ENCODE results near the gene HCST.

Gene HCST

DNA sequence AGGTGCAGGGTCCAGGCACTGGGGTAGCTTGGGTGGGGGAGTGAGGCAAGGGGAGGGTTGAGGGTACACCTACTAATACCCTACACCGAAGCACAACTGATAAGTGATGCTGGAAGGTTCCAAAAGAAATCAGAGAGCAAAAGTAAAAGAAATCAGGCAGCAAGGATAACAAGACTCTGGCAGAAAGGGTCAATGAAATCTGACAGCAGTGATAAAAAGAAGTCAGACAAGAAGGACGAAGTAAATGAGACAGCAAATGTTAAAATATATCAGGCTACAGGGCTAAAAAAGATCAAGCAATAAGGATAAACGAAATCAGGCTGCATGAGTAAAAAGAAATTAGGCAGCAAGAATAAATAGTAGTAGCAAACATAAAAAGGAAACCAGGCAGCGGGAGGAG, 38.5 kb downstream of the HCST start:
- peaks cover 18% of the 10 kb centered on the region for H3K4me1 Mint-ChIP-seq

DNA sequence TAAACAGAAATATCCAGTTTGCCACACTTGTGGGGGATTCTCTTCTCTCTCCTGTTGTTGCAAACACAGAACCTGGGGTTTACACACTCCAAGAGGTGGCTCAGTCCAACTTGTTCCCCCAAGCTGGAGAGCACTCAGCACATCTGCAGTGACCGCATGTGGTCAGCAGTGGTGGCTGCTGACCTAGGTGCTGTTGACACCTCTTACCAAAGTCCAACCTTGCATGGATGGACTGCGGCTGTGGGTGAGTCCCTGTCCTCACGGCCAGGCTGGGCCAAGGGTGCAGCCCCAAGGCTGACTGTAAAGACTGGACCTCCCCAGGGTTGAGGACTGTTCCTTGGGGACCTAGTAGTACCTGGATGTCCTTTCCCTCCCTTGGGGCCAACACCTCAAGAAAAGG, 39.9 kb downstream of the HCST start:
- no peak overlapping the region for H3K4me3 Mint-ChIP-seq
- H3K27me3 Mint-ChIP-seq: peaks cover 12% of the 10 kb centered on the region
- H3K27ac Mint-ChIP-seq: no peak overlapping the region
- peaks cover 10% of the 10 kb centered on the region for H3K36me3 Mint-ChIP-seq
- H3K4me1 Mint-ChIP-seq: peaks cover 14% of the 10 kb centered on the region
- DNase-seq (ENCODE audit: low spot score in 2 of 2) (no peak), ATAC-seq (ENCODE audit: low read depth) (no peak)
- no peaks in the 10 kb centered on the region for H3K9me3 Mint-ChIP-seq

More for the DNA sequence above, 38.5 kb downstream of the HCST start:
- H3K27me3 Mint-ChIP-seq: peaks cover 15% of the 10 kb centered on the region
- ATAC-seq (ENCODE audit: low read depth) (no peak), DNase-seq (ENCODE audit: low spot score in 2 of 2) (no peak)
- H3K9me3 Mint-ChIP-seq: no peaks in the 10 kb centered on the region
- H3K36me3 Mint-ChIP-seq: peaks cover 10% of the 10 kb centered on the region
- H3K4me3 Mint-ChIP-seq: no peak overlapping the region
- no peak overlapping the region for H3K27ac Mint-ChIP-seq

DNA sequence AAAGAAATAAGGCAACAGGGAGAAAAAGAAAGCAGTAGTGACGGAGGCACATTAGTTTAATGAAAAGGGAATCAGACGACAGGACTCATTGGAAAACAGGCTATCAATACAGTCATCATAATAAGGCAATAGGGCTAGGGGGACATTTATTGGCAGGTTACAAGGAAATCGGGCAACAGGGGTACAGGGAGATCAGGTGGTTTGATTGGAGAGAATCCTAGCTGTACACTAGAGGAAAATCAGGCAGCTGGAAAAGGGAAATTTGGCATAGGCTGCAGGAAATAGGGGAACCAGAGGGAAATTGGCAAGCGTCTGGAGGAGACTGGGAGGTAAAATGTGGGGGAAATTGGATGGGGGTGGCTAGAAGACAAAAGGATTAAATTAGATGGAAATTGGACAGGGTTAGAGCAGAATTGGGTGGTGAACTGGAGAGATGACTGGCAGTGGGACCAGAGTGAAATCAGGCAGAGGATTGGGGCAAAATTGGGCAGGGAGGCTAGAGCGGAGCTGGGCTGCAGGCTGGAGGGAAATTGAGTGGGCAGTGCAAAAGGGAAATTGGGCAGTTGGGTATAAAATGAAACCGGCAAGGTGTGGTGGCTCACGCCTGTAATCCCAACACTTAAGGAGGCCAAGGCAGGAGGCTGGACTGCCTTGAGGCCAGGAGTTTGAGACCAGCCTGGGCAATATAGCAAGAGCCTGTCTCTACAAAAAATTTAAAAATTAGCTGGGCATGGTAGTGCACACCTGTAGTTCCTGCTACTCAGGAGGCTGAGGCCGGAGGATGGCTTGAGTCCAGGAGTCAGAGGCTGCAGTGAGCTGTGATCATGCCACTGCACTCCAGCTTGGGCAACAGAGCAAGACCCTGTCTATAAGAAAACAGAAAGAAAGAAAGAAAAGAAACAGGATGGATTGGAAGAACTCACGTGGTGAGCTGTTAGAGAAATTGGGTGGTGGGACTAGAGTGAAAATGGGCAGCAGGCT, 41.3 kb downstream of the HCST start:
- H3K27ac Mint-ChIP-seq: no peak overlapping the region
- DNase-seq (ENCODE audit: low spot score in 2 of 2): no peak

DNA sequence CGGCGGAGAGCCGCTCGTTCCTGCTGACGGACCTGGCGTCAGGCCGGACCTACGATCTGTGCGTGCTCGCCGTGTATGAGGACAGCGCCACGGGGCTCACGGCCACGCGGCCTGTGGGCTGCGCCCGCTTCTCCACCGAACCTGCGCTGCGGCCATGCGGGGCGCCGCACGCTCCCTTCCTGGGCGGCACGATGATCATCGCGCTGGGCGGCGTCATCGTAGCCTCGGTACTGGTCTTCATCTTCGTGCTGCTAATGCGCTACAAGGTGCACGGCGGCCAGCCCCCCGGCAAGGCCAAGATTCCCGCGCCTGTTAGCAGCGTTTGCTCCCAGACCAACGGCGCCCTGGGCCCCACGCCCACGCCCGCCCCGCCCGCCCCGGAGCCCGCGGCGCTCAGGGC, 42.2 kb downstream of the HCST start:
- no peak overlapping the region for H3K4me3 Mint-ChIP-seq
- no peak for DNase-seq (ENCODE audit: low spot score in 2 of 2)
- no peak overlapping the region for H3K27ac Mint-ChIP-seq
- peaks cover 6% of the 10 kb centered on the region for H3K36me3 Mint-ChIP-seq
- no peaks in the 10 kb centered on the region for H3K9me3 Mint-ChIP-seq
- H3K4me1 Mint-ChIP-seq: no peaks in the 10 kb centered on the region
- peaks cover 3% of the 10 kb centered on the region for H3K27me3 Mint-ChIP-seq
- ATAC-seq (ENCODE audit: low read depth): no peak

More for the DNA sequence above, 41.3 kb downstream of the HCST start:
- H3K4me1 Mint-ChIP-seq: peaks cover 3% of the 10 kb centered on the region
- ATAC-seq (ENCODE audit: low read depth): no peak
- H3K36me3 Mint-ChIP-seq: peaks cover 6% of the 10 kb centered on the region
- no peaks in the 10 kb centered on the region for H3K9me3 Mint-ChIP-seq
- H3K4me3 Mint-ChIP-seq: no peak overlapping the region
- peaks cover 6% of the 10 kb centered on the region for H3K27me3 Mint-ChIP-seq

DNA sequence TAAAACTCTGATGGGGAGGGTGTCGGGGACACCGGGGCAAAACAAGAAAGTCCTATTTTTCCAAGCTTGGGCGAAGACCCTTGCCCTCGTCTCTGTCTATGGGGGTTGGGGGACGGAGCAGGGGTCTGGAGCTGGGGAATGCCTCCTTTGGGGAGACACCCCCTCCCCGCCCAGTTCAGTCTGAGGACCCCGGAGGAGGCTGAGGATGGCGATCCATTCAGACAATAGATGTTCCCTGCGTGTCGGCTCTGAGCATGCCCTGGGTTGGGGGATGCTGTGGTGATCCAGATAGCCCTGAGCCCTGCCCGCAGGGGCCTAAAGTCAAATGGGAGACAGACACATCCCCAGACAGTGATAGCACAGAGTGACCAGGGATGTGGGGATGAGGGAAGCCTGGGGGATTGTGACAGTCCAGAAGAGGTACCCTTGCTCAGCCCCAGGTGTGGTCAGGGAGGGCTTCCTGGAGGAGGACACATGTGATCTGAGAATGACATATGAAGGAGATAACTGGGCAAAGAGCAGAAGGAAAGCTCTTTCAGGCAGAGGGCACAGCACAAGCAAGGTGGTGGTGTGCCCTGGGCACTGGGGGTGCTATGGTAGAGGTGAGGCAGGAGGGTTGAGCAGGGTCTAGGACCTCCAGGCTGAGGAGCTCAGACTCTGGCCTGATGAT, 42.9 kb downstream of the HCST start:
- Mint-ChIP-seq H3K27me3 (peaks cover 4% of the 10 kb centered on the region), H3K4me3 (no peak overlapping the region), H3K27ac (no peak overlapping the region), H3K9me3 (no peaks in the 10 kb centered on the region), H3K4me1 (no peaks in the 10 kb centered on the region), H3K36me3 (peaks cover 6% of the 10 kb centered on the region)
- DNase-seq (ENCODE audit: low spot score in 2 of 2) (no peak), ATAC-seq (ENCODE audit: low read depth) (no peak)

DNA sequence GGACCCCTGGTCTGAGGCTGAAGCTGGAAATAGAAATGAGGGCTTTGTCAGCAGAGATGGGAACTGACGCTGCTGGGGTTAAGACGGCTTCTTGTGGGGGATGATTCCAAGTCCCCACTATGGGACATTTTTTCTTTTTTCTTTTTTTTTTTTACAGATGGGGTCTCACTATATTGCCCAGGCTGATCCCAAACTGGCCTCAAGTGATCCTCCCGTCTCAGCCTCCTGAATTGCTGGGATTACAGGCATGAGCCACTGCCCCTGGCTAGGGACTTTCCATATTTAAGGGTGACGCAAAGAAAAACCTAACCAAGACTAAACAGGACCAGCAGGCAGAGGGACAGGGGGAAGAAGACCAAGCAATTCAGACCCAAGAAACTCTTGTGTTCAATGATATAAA, 43.9 kb downstream of the HCST start:
- Mint-ChIP-seq H3K4me3 (no peak overlapping the region), H3K9me3 (no peaks in the 10 kb centered on the region), H3K27me3 (peaks cover 4% of the 10 kb centered on the region), H3K4me1 (no peaks in the 10 kb centered on the region), H3K27ac (no peak overlapping the region), H3K36me3 (peaks cover 6% of the 10 kb centered on the region)
- ATAC-seq (ENCODE audit: low read depth): no peak
- DNase-seq (ENCODE audit: low spot score in 2 of 2): no peak

DNA sequence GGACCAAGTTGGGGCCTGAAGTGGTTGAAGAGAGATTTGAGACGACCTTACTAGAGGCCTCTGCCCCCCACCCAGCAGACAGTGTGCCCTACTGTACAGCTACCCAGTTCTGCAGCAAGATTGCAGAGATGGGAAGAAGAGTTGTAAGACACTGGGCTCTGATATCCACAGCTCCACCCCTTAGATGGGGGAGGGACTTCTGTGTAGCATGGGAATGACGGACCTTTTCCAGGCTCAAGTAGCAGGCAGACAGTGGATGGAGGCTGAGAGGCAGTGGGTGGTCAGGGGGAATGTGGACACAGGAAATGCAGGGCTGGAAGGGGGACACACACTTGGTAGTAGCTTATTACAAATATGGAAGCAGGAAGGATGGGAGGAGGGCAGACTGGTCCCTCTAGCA, 46.8 kb downstream of the HCST start:
- H3K27ac Mint-ChIP-seq: no peak overlapping the region
- H3K9me3 Mint-ChIP-seq: no peaks in the 10 kb centered on the region
- peaks cover 4% of the 10 kb centered on the region for H3K27me3 Mint-ChIP-seq
- no peaks in the 10 kb centered on the region for H3K36me3 Mint-ChIP-seq
- no peak overlapping the region for H3K4me3 Mint-ChIP-seq
- ATAC-seq (ENCODE audit: low read depth) (no peak), DNase-seq (ENCODE audit: low spot score in 2 of 2) (no peak)
- H3K4me1 Mint-ChIP-seq: peaks cover 12% of the 10 kb centered on the region
